DND-41 (cell line): ENCODE data around the gene CYREN.

Experiments used
- CTCF ChIP-seq: IDR thresholded peaks from 2 replicates; pipeline ENCODE4 v1.5.1; 2012; ENCODE audit warnings: borderline replicate concordance, low read length, moderate library complexity, mild to moderate bottlenecking; ENCODE audit not compliant: poor library complexity, severe bottlenecking; ENCODE audit errors: extremely low read depth
- EZH2 ChIP-seq: IDR thresholded peaks from 3 replicates; pipeline ENCODE4 v1.6.1; 2012; ENCODE audit warnings: borderline replicate concordance, low read depth, mild to moderate bottlenecking, moderate library complexity, low read length, inconsistent platforms; ENCODE audit not compliant: severe bottlenecking

GRCh38 chr7:135174941-135175340, 4.4 kb upstream of the CYREN start:
- TF ChIP-seq EZH2: no peak
- no peak for TF ChIP-seq CTCF
